Activated CD4-positive, alpha-beta T cell treated with anti-CD3 and anti-CD28 coated beads, Interleukin-2, amount 10 ng/mL, durations not matched to agents 7 days and 5 days (primary cell): ENCODE data around the gene UBE2E1. TPM values are rescaled to one million over a fixed set of nuclear protein-coding genes. Genes with fewer than 3 reads are reported as not detected.

Experiments used
- CTCF ChIA-PET: fragments of 350-600 bp; sonication (Branson Sonifier 250); formaldehyde crosslinking; loops from one replicate; lab custom pipeline; 2021; ENCODE audit warnings: antibody characterized with exemption; lab: Charles Lee
- POLR2A ChIA-PET: fragments of 350-600 bp; sonication (Branson Sonifier 250); formaldehyde crosslinking; loops from one replicate; lab custom pipeline; 2021; ENCODE audit warnings: antibody characterized with exemption; lab: Charles Lee
- DNase-seq: peaks from one replicate; pipeline ENCODE4 v3.0.0-alpha.2; 2020
- H3K27ac Mint-ChIP-seq: one replicate; pipeline ENCODE4 v1.8.0; 2021; ENCODE audit warnings: mild to moderate bottlenecking, moderate library complexity, mixed read lengths
- H3K27me3 Mint-ChIP-seq: one replicate; pipeline ENCODE4 v1.8.0; 2021; ENCODE audit warnings: mixed read lengths
- H3K36me3 Mint-ChIP-seq: one replicate; pipeline ENCODE4 v1.8.0; 2021; ENCODE audit warnings: low read depth, mixed read lengths
- H3K4me1 Mint-ChIP-seq: one replicate; pipeline ENCODE4 v1.8.0; 2021; ENCODE audit warnings: mixed read lengths
- H3K4me3 Mint-ChIP-seq: one replicate; pipeline ENCODE4 v1.8.0; 2021; ENCODE audit warnings: mild to moderate bottlenecking, moderate library complexity, mixed read lengths
- H3K9me3 Mint-ChIP-seq: one replicate; pipeline ENCODE4 v1.8.0; 2021; ENCODE audit warnings: mixed read lengths
- total RNA-seq, 2 experiments: library from RNA; stranded (reverse); gene quantifications; one replicate each; pipeline ENCODE4 v1.2.3, GENCODE V29; 2021

The UBE2E1 gene
- total RNA-seq, 2 experiments from 2014 or later: 65.5 to 66.1 TPM

DNA sequence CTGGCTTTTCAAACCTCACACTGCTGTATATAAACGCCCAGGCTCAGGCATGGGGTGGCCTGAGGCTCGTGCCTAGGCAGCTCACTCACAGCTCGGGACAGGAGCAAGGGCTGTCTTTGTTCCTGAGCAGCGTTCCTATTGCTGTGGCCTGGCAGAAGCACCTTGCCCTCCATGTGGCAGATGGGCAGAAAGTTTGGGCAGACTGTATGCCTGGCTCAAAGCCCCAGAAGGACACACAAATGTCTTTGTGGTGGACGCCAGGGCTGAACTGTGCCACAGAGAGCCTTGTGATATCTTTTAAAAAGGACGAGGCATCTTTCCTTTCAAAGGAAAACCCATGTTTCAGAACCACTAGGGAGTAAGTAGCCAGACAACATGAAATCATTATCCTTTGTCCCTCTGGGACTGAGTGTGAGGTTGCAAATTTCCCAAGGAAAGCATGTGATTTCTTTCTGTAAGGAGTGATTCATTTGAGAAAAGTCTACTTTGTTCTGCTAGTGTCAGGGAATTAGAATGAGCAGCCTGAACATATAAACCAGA, 29.3 kb upstream of the UBE2E1 start:
- Mint-ChIP-seq H3K4me1 (no peaks in the 10 kb centered on the region), H3K9me3 (no peaks in the 10 kb centered on the region), H3K4me3 (no peak overlapping the region), H3K27me3 (peaks cover 2% of the 10 kb centered on the region), H3K36me3 (no peaks in the 10 kb centered on the region), H3K27ac (peak overlapping the region; percentile 60)
- CTCF ChIA-PET: interaction anchor here (1.6 kb wide), 1 partner anchor 15 kb away, joined by 4 read pairs; no protein-coding TSS in a partner anchor
- no peak for DNase-seq
- POLR2A ChIA-PET: no interaction called here

DNA sequence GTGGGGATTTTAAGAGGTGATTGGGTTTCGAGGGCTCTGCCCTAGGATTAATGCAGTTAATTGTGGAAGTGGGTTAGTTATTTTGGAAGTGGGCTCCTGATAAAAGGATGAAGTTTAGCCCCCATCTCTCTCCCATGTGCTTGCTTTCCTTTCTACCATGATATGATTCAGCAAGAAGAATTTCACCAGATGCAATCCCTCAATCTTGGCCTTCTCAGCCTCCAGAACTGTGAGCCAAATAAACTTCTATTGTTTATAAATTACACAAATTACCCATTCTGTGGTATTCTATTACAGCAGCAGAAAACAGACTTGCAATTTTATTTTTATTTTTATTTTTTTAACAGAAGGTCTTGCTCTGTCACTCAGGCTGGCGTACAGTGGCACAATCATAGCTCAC, 27.3 kb upstream of the UBE2E1 start:
- no peak overlapping the region for H3K4me3 Mint-ChIP-seq
- ChIA-PET CTCF (no interaction called here), POLR2A (no interaction called here)
- no peaks in the 10 kb centered on the region for H3K36me3 Mint-ChIP-seq
- no peaks in the 10 kb centered on the region for H3K4me1 Mint-ChIP-seq
- H3K27me3 Mint-ChIP-seq: peaks cover 13% of the 10 kb centered on the region
- no peaks in the 10 kb centered on the region for H3K9me3 Mint-ChIP-seq
- no peak for DNase-seq
- H3K27ac Mint-ChIP-seq: no peak overlapping the region

DNA sequence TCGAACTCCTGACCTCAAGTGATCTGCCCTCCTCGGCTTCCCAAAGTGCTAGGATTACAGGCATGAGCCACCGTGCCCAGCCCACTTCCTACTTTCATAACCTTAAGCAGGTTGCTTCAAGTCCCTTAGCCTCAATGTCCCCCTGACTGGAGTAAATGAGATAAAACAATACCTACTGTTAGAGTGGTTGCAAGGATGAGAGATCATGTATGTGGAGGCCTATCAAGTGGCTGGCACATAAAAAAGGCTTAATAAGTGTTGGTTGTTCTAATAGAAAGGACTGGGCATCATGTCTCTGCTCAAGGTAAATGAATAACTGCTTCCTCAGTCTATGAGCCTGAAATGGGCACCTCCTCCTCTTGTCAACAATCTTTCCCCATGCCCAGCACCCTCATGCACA, 25.9 kb upstream of the UBE2E1 start:
- ChIA-PET POLR2A (no interaction called here), CTCF (no interaction called here)
- no peak for DNase-seq
- Mint-ChIP-seq H3K36me3 (no peaks in the 10 kb centered on the region), H3K4me3 (no peak overlapping the region), H3K27ac (no peak overlapping the region), H3K4me1 (no peaks in the 10 kb centered on the region), H3K27me3 (peaks cover 17% of the 10 kb centered on the region), H3K9me3 (peaks cover 3% of the 10 kb centered on the region)

DNA sequence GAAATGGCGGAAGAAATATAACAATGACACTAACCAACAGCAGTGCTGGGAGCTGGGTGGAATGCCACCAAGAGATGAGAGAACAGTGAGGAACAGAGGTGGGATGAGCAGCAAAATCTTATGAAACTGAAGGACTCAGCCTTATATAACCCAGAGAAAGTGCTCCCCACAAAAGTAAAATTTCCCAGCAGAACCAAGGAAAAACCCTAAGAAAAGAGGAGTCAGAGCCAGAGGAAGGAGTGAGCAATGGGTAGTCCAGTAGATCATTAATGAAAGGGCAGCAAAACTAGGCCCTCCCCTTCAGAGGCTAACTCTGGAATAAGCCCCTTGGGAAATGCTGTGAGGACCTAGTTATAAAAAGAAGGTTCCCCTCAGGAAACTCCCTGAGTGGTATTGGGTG, 24.7 kb upstream of the UBE2E1 start:
- H3K9me3 Mint-ChIP-seq: peaks cover 3% of the 10 kb centered on the region
- H3K27me3 Mint-ChIP-seq: peaks cover 28% of the 10 kb centered on the region
- POLR2A ChIA-PET: no interaction called here
- H3K4me3 Mint-ChIP-seq: no peak overlapping the region
- H3K4me1 Mint-ChIP-seq: no peaks in the 10 kb centered on the region
- DNase-seq: no peak
- CTCF ChIA-PET: no interaction called here
- no peak overlapping the region for H3K27ac Mint-ChIP-seq
- H3K36me3 Mint-ChIP-seq: no peaks in the 10 kb centered on the region

DNA sequence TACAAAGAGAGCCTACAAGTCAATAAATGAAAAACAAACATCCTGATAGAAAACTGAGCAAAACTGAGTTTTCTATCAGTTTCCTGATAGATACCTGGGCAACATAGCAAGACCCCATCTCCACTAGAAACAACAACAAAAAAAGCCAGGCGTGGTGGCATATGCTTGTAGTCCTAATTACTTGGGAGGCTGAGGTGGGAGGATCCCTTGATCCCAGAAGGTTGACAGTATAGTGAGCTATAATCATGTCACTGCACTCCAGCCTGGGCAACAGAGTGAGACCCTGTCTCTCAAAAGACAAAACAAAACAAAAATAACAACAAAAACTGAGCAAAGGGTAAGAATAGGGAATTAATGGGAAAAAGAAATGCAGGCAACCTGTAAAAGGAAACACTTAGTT, 23.9 kb upstream of the UBE2E1 start:
- ChIA-PET POLR2A (no interaction called here), CTCF (no interaction called here)
- H3K36me3 Mint-ChIP-seq: no peaks in the 10 kb centered on the region
- peaks cover 31% of the 10 kb centered on the region for H3K27me3 Mint-ChIP-seq
- no peaks in the 10 kb centered on the region for H3K4me1 Mint-ChIP-seq
- peaks cover 3% of the 10 kb centered on the region for H3K9me3 Mint-ChIP-seq
- DNase-seq: no peak
- H3K4me3 Mint-ChIP-seq: no peak overlapping the region
- H3K27ac Mint-ChIP-seq: no peak overlapping the region

DNA sequence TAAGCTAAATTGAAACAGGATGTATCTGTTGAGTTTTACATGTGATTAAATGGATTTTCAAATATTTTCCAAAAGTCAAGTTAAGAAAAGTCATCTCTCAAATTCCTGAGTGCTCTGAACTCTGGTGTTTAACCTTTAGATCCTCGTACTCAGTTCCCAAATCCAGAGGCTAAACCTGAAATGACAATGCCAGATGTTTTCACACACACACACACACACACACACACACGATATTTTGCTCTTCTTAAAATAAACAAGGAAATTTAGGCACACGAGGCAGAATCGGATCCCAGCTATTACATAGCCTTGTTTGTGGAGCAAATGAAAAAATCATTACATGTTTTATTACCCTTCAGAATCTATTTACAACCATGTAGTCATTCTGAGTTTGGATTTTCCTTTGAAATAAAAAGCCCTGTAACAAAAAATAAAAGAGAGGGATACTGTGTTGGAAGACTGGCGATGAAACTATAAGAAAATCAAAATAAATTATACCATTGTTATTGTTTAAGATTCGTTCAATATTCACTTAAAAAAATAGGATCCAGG, 20.6 kb upstream of the UBE2E1 start:
- Mint-ChIP-seq H3K4me1 (no peaks in the 10 kb centered on the region), H3K4me3 (no peak overlapping the region)
- POLR2A ChIA-PET: no interaction called here

DNA sequence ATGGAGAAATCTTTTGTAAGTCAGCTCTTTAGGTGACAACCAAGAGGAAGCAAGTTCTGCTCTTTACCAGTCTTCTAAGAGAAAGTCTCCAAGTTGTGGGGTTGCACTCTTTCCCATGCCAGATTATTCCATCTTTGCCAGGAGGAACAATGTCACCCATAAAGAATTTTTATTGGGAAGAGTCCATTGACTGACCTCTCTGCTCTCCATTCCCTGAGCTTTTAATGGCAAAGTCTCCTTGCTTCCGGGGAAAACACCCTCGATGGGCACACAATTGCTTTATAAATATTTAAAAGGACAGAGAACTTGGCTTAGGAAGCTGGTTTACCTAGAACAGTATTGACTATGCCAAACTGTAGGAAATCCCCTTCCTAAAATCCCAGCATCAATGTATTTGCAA, 19.9 kb upstream of the UBE2E1 start:
- Mint-ChIP-seq H3K27ac (no peak overlapping the region), H3K9me3 (peaks cover 3% of the 10 kb centered on the region), H3K36me3 (no peaks in the 10 kb centered on the region), H3K4me1 (no peaks in the 10 kb centered on the region), H3K4me3 (no peak overlapping the region), H3K27me3 (peaks cover 31% of the 10 kb centered on the region)
- no peak for DNase-seq
- ChIA-PET POLR2A (no interaction called here), CTCF (no interaction called here)

More for the DNA sequence above, 20.6 kb upstream of the UBE2E1 start:
- peaks cover 31% of the 10 kb centered on the region for H3K27me3 Mint-ChIP-seq
- H3K27ac Mint-ChIP-seq: no peak overlapping the region
- DNase-seq: no peak
- H3K9me3 Mint-ChIP-seq: peaks cover 3% of the 10 kb centered on the region
- H3K36me3 Mint-ChIP-seq: no peaks in the 10 kb centered on the region
- CTCF ChIA-PET: interaction anchor here (0.6 kb wide), 1 partner anchor 111 kb away, joined by 3 read pairs; no protein-coding TSS in a partner anchor

DNA sequence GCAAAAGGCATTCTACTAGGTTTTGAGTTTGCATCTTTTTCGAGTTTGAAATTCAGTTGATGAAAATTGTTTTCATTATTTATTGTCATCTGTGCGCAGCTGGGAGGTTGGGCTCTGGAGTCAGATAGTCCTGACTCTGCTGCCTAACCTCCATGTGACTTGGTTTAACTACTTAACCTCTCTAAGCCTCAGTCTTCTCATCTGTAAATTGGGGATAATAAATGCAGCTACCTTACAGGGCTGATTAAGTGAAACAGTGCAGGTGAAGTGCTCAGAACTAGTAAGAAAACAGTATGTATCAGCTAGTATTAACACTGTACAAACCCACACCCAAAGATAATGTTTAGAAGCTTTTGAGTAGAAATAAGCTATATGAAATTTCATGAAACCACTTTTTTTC, 14.1 kb upstream of the UBE2E1 start:
- Mint-ChIP-seq H3K9me3 (no peaks in the 10 kb centered on the region), H3K4me1 (no peaks in the 10 kb centered on the region), H3K27me3 (peaks cover 24% of the 10 kb centered on the region), H3K36me3 (no peaks in the 10 kb centered on the region), H3K27ac (no peak overlapping the region), H3K4me3 (no peak overlapping the region)
- POLR2A ChIA-PET: no interaction called here
- DNase-seq: no peak
- CTCF ChIA-PET: interaction anchor here (1.6 kb wide), 1 partner anchor 39 kb away, joined by 3 read pairs; no protein-coding TSS in a partner anchor

DNA sequence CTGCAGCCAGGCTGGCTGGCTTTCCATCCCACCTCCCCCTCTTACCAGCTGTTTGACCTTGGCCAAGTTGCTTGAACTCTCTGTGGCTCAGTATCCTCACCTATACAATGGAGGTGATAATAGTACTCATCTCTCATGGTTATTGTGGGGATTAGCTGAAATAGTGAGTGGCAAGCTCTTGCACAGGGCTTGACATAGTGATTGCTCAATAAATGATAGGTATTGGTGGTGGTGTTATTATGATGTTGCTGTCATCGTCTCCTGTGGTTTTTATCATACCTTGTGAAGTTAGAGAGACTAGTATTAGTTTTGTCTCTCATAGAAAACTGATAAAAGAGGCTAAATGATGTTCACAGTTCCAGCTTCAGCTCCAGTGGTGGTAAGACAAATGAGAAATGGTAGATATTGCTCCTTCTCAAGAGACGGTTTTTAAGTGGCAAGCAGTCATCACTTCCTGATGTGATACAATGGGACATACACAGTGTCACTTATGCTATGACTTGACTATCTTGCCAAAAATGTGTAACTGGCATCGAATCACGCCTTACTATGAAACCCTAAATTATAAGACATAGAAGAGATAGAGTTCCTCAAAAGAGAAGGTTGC, 12.1 kb upstream of the UBE2E1 start:
- POLR2A ChIA-PET: interaction anchor here (0.6 kb wide), 1 partner anchor 1336 kb away, joined by 8 read pairs; no protein-coding TSS in a partner anchor
- H3K4me1 Mint-ChIP-seq: peaks cover 7% of the 10 kb centered on the region

DNA sequence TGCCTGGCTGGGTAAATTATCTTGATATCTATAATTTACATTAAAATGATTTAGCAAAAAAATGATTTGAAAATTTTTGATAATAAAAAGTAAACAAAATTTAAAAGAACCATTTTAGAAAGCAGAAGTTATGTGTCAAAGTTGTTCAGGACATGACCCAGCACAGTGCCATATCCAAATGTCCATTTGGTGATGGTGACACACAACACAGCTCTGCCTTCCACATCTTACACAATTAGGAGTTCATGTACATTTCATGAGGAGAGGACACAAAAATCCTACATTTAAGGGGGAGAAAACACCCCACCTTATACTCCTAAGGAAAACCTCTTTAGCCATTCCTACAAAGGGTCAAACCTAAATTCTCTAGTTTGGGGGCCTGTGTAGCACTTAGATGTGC, 10.7 kb upstream of the UBE2E1 start:
- H3K27me3 Mint-ChIP-seq: peaks cover 46% of the 10 kb centered on the region
- H3K4me1 Mint-ChIP-seq: peaks cover 7% of the 10 kb centered on the region
- no peak for DNase-seq
- H3K27ac Mint-ChIP-seq: no peak overlapping the region
- CTCF ChIA-PET: no interaction called here
- no peaks in the 10 kb centered on the region for H3K36me3 Mint-ChIP-seq
- H3K9me3 Mint-ChIP-seq: no peaks in the 10 kb centered on the region
- no peak overlapping the region for H3K4me3 Mint-ChIP-seq
- POLR2A ChIA-PET: no interaction called here

More for the DNA sequence above, 12.1 kb upstream of the UBE2E1 start:
- Mint-ChIP-seq H3K4me3 (no peak overlapping the region), H3K27ac (no peak overlapping the region), H3K36me3 (no peaks in the 10 kb centered on the region), H3K9me3 (no peaks in the 10 kb centered on the region), H3K27me3 (peaks cover 36% of the 10 kb centered on the region)
- CTCF ChIA-PET: no interaction called here
- no peak for DNase-seq

DNA sequence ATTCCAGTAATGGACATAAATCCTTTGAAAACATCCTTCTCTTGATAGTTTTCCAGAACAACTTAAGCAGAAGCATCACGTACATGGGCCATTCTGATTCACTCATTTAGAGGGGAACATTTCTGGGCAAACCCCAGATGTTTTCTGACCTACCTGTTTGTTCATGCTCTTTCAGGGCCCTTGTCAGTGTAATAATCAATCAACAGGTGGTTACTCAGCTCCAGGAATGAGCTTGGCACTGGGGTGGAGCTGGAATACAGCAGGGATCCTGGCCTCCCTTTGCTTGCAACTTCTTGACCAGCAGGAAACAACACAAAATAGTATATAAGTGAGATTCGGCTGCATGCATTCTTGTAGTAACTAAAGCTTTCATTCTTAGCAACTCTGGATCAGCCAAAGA, 9.2 kb upstream of the UBE2E1 start:
- Mint-ChIP-seq H3K4me3 (no peak overlapping the region), H3K36me3 (no peaks in the 10 kb centered on the region), H3K27me3 (peaks cover 47% of the 10 kb centered on the region), H3K9me3 (no peaks in the 10 kb centered on the region), H3K4me1 (peaks cover 7% of the 10 kb centered on the region), H3K27ac (no peak overlapping the region)
- no peak for DNase-seq
- ChIA-PET POLR2A (no interaction called here), CTCF (interaction anchor here (0.6 to 1.8 kb wide), 2 partner anchors 11 to 31 kb away, joined by 3 to 5 read pairs; no protein-coding TSS in a partner anchor)

DNA sequence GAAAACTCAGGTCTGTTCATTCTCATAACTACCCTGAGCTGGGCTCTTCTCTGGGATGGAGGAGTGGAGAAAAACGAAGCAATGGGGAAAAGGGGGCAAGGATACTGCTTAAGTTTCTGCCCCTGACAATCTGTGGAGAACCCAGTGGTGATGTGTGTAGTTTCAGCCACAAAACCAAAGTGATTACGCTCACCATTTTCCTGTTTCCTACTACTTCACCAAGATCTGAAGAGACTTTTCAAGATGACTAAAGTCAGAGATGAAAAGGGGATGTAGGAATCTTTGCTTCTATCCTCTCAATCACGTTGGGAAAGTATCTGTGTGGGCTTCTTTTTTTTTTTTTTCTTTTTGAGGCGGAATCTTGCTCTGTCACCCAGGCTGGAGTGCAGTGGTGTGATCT, 8.3 kb upstream of the UBE2E1 start:
- ChIA-PET POLR2A (no interaction called here), CTCF (interaction anchor here (1.8 kb wide), 1 partner anchor 10 kb away, joined by 5 read pairs; no protein-coding TSS in a partner anchor)
- Mint-ChIP-seq H3K4me1 (peaks cover 7% of the 10 kb centered on the region), H3K4me3 (no peak overlapping the region), H3K9me3 (no peaks in the 10 kb centered on the region), H3K36me3 (no peaks in the 10 kb centered on the region), H3K27ac (no peak overlapping the region), H3K27me3 (peaks cover 48% of the 10 kb centered on the region)
- no peak for DNase-seq

DNA sequence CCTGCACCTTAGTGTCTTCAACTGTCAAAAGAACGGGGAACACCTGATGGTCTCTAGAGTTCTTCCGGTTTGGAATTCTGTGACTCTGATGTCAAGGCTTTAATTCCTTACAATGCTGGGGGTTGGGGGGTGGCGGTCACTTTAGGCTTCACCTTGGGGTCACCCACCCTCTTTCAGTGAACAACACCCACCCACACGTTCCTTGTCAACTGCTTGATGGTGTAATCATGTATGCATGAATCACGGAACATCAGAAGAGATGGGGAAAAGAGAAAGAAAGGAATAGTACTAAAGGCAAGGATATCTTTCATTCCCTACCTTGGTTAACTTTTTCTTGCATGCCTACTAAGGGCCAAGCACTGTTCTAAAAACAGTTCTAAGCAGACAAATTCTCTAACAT, 7.3 kb upstream of the UBE2E1 start:
- Mint-ChIP-seq H3K27me3 (peaks cover 51% of the 10 kb centered on the region), H3K27ac (no peak overlapping the region), H3K4me3 (no peak overlapping the region), H3K36me3 (no peaks in the 10 kb centered on the region), H3K9me3 (no peaks in the 10 kb centered on the region), H3K4me1 (peaks cover 7% of the 10 kb centered on the region)
- POLR2A ChIA-PET: no interaction called here
- no peak for DNase-seq
- CTCF ChIA-PET: no interaction called here
